GM12891 (cell line): ENCODE data around the gene EI24.

ENCODE experiments used
- POLR2A ChIP-seq: IDR thresholded peaks from 2 replicates; pipeline ENCODE4 v1.6.1; 2011; ENCODE audit warnings: low read depth, low read length, control low read depth
- POLR2AphosphoS5 ChIP-seq: IDR thresholded peaks from 2 replicates; pipeline ENCODE4 v1.6.1; 2011; ENCODE audit warnings: low read depth, low read length, control low read depth

- TF ChIP-seq POLR2AphosphoS5 (no peak), POLR2A (no peak)
Measured at GRCh38 chr11:125570952-125571351, 1.7 kb downstream of the EI24 start.
